Neural cell (in vitro differentiated cells): ENCODE results near the gene FKBP1A. TPM values are rescaled to one million over a fixed set of nuclear protein-coding genes. Genes with fewer than 3 reads are reported as not detected.

Source experiments
- H2AFZ ChIP-seq: fragments of 200-600, 300-800 bp; sonication (generic), shearing (Covaris generic); 2 replicates; pipeline ENCODE4 v1.6.0; 2014; ENCODE audit warnings: low read depth, mild to moderate bottlenecking, antibody characterized with exemption, low read length, moderate library complexity
- H3F3A ChIP-seq: fragments of 200-600 bp; shearing (Covaris generic); 2 replicates; pipeline ENCODE4 v1.6.1; 2016; ENCODE audit warnings: mild to moderate bottlenecking, moderate library complexity, mixed read lengths, antibody characterized with exemption, low read length; ENCODE audit not compliant: insufficient read depth, poor library complexity, severe bottlenecking
- H3K27ac ChIP-seq: fragments of 200-600, 300-800 bp; sonication (generic), shearing (Covaris generic); 2 replicates; pipeline ENCODE4 v1.5.1; 2014; ENCODE audit warnings: mild to moderate bottlenecking, low read length, moderate library complexity
- H3K27me3 ChIP-seq: fragments of 300-800, 200-600 bp; sonication (generic), shearing (Covaris generic); 2 replicates; pipeline ENCODE4 v1.6.0; 2014; ENCODE audit warnings: mild to moderate bottlenecking, low read depth, low read length, moderate library complexity; ENCODE audit not compliant: insufficient read depth
- H3K36me3 ChIP-seq: fragments of 300-800, 200-600 bp; sonication (generic), shearing (Covaris generic); 2 replicates; pipeline ENCODE4 v1.5.1; 2014; ENCODE audit warnings: mild to moderate bottlenecking, antibody characterized with exemption, low read length, moderate library complexity; ENCODE audit not compliant: insufficient read depth
- H3K4me2 ChIP-seq: fragments of 300-800, 200-600 bp; sonication (generic), shearing (Covaris generic); 2 replicates; pipeline ENCODE4 v1.6.0; 2014; ENCODE audit warnings: mild to moderate bottlenecking, low read length
- H3K4me3 ChIP-seq: fragments of 300-800, 200-600 bp; sonication (generic), shearing (Covaris generic); 2 replicates; pipeline ENCODE4 v1.5.1; 2014; ENCODE audit warnings: mild to moderate bottlenecking, low read length, moderate library complexity
- H3K79me2 ChIP-seq: fragments of 200-600 bp; shearing (Covaris generic); replicated peaks from 2 replicates; pipeline ENCODE4 v1.6.0; 2014; ENCODE audit warnings: mild to moderate bottlenecking, low read length, moderate library complexity; ENCODE audit not compliant: insufficient read depth
- H3K9ac ChIP-seq: fragments of 300-800, 200-600 bp; sonication (generic), shearing (Covaris generic); 2 replicates; pipeline ENCODE4 v1.6.1; 2016; ENCODE audit warnings: mild to moderate bottlenecking, low read length, mixed read lengths
- H3K9me2 ChIP-seq: fragments of 200-600 bp; shearing (Covaris generic); 2 replicates; pipeline ENCODE4 v1.6.1; 2016; ENCODE audit warnings: mild to moderate bottlenecking, low read length, mixed read lengths; ENCODE audit not compliant: insufficient read depth
- H3K9me3 ChIP-seq: fragments of 200-600, 300-800 bp; sonication (generic), shearing (Covaris generic); 2 replicates; pipeline ENCODE4 v1.6.1; 2016; ENCODE audit warnings: mild to moderate bottlenecking, mixed run types, low read length, moderate library complexity, mixed read lengths
- H4K20me1 ChIP-seq: fragments of 200-600 bp; shearing (Covaris generic); 2 replicates; pipeline ENCODE4 v1.6.1; 2016; ENCODE audit warnings: mild to moderate bottlenecking, mixed run types; ENCODE audit not compliant: insufficient read depth
- CTCF ChIP-seq: fragments of 450-650 bp; IDR thresholded peaks from 2 replicates; pipeline ENCODE4 v1.5.1; 2014; ENCODE audit warnings: antibody characterized with exemption, mild to moderate bottlenecking, moderate library complexity; ENCODE audit not compliant: poor library complexity, severe bottlenecking
- EP300 ChIP-seq: fragments of 450-650 bp; conservative IDR thresholded peaks from 2 replicates; pipeline ENCODE4 v1.6.1; 2014; ENCODE audit warnings: antibody characterized with exemption, mild to moderate bottlenecking, moderate library complexity; ENCODE audit not compliant: poor library complexity, severe bottlenecking
- EZH2 ChIP-seq: fragments of 200-600, 300-800 bp; shearing (Covaris generic), sonication (generic); IDR thresholded peaks from 2 replicates; pipeline ENCODE4 v1.6.1; 2014; ENCODE audit warnings: antibody characterized with exemption, low read length, borderline replicate concordance, mild to moderate bottlenecking; ENCODE audit not compliant: insufficient read depth, poor library complexity, severe bottlenecking
- MXI1 ChIP-seq: fragments of 450-650 bp; conservative IDR thresholded peaks from 2 replicates; pipeline ENCODE4 v1.6.1; 2014; ENCODE audit warnings: antibody characterized with exemption, mild to moderate bottlenecking; ENCODE audit not compliant: poor library complexity, severe bottlenecking
- POLR2AphosphoS5 ChIP-seq: IDR thresholded peaks from 2 replicates; pipeline ENCODE4 v1.6.1; 2012
- RAD21 ChIP-seq: fragments of 450-650 bp; conservative IDR thresholded peaks from 2 replicates; pipeline ENCODE4 v1.6.1; 2014; ENCODE audit warnings: antibody characterized with exemption, mild to moderate bottlenecking, moderate library complexity
- REST ChIP-seq: IDR thresholded peaks from 2 replicates; pipeline ENCODE4 v1.6.1; 2012; ENCODE audit warnings: borderline replicate concordance
- SMC3 ChIP-seq: fragments of 450-650 bp; conservative IDR thresholded peaks from 2 replicates; pipeline ENCODE4 v1.6.1; 2014; ENCODE audit warnings: antibody characterized with exemption, mild to moderate bottlenecking, moderate library complexity; ENCODE audit not compliant: poor library complexity
- TAF1 ChIP-seq: IDR thresholded peaks from 2 replicates; pipeline ENCODE4 v1.6.1; 2012; ENCODE audit warnings: low read depth
- polyA plus RNA-seq: library from polyadenylated mRNA; depleted of rRNA; stranded (reverse); fragments of >200 nt; gene quantifications from 2 replicates; pipeline ENCODE4 v1.2.3, GENCODE V29; 2014

Gene FKBP1A
- polyA plus RNA-seq, 1 donor from 2014 or later = 150 TPM

- TF ChIP-seq EP300 (no peak), POLR2AphosphoS5 (no peak), MXI1 (no peak), TAF1 (no peak), EZH2 (no peak), REST (no peak), RAD21 (no peak), CTCF (no peak), SMC3 (no peak)
- Histone ChIP-seq H3F3A (no peaks in the 10 kb centered on the region), H3K79me2 (no peaks in the 10 kb centered on the region), H3K9me2 (no peaks in the 10 kb centered on the region), H4K20me1 (no peaks in the 10 kb centered on the region), H3K4me3 (no peak overlapping the region), H3K27me3 (no peaks in the 10 kb centered on the region), H3K4me2 (no peak overlapping the region), H3K9ac (no peak overlapping the region), H2AFZ (no peak overlapping the region), H3K27ac (no peak overlapping the region), H3K9me3 (no peaks in the 10 kb centered on the region), H3K36me3 (peaks cover 3% of the 10 kb centered on the region)
Measured at GRCh38 chr20:1353956-1354355, 38.9 kb downstream of the FKBP1A start.

- H2AFZ ChIP-seq = no peak overlapping the region
- no peaks in the 10 kb centered on the region for H3K9me3 ChIP-seq
- H3K79me2 ChIP-seq = no peaks in the 10 kb centered on the region
- no peaks in the 10 kb centered on the region for H3K36me3 ChIP-seq
- H3K9me2 ChIP-seq = no peaks in the 10 kb centered on the region
- no peak overlapping the region for H3K9ac ChIP-seq
- no peaks in the 10 kb centered on the region for H3F3A ChIP-seq
- H3K4me2 ChIP-seq = no peak overlapping the region
- no peak overlapping the region for H3K4me3 ChIP-seq
- no peaks in the 10 kb centered on the region for H4K20me1 ChIP-seq
- H3K27ac ChIP-seq = no peak overlapping the region
- no peaks in the 10 kb centered on the region for H3K27me3 ChIP-seq
- TF ChIP-seq POLR2AphosphoS5 (no peak), MXI1 (no peak), REST (no peak), EZH2 (no peak), EP300 (no peak), SMC3 (no peak), CTCF (no peak), TAF1 (no peak), RAD21 (no peak)
Measured at GRCh38 chr20:1346315-1346969, 46.4 kb downstream of the FKBP1A start.
